Measurements from ENCODE around the gene CABLES1.
"Not testable (repeated sequence)": the region's sequence is repeated elsewhere in the genome, so short reads cannot be mapped to it uniquely, and the experiment has no call there.

CABLES1 gene

DNA sequence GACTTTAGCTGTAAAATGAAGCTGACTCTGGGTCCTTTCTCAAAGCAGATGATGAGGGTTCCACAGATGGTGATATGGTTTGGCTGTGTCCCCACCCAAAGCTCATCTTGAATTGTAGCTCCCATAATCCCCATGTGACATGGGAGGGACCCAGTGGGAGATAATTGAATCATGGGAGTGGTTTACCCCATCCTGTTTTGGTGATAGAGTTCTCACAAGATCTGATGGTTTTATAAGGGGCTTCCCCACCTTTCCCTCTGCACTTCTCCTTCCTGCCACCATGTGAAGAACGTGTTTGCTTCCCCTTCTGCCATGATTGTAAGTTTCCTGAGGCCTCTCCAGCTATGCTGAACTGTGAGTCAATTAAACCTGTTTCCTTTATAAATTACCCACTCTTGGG lies 133.8 kb downstream of the CABLES1 start:
- DNase-seq (ENCODE audit: low read depth): not testable (repeated sequence)

DNA sequence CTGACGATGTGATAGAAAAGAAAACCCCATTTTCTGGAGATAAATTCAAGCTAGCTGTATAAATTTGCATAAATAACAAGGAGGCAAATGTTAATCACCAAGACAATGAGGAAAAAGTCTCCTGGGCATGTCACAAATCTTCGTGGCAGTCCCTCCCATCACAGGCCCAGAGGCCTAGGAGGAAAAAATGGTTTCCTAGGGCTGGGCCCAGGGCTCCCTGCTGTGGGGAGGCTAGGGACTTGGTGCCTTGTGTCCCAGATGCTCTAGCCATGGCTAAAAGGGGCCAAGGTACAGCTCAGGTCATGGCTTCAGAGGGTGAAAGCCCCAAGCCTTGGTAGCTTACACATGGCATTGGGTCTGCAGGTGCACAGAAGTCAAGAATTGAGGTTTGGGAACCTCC lies 134.6 kb downstream of the CABLES1 start:
- no peak for DNase-seq (ENCODE audit: low read depth)

DNA sequence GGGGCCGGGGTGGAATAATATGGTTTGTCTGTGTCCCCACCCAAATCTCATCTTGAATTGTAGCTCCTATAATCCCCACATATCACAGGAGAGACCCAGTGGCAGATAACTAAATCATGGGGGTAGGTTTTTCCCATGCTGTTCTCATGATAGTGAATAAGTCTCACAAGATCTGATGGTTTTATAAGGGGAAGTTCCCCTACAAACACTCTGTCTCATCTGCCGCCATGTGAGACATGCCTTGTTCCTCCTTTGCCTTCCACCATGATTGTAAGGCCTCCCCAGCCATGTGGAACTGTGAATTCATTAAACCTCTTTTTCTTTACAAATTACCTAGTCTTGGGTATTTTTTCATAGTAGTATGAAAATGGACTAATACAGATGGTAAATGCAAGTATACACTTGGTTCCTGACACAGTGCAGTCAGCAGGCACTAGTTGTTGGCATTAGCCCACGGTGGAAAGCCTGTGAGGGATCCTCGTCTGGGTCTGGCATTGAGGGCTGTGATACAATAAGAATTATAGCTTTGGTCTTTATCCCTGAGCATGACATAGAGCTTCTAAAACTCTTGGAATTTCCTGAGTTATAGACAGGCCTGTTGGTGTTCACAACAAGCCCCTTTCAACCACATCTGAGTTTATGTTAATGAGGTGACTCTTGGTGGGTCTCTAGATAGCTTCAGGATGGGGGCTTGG lies 135.8 kb downstream of the CABLES1 start:
- no peak for DNase-seq (ENCODE audit: low read depth)

DNA sequence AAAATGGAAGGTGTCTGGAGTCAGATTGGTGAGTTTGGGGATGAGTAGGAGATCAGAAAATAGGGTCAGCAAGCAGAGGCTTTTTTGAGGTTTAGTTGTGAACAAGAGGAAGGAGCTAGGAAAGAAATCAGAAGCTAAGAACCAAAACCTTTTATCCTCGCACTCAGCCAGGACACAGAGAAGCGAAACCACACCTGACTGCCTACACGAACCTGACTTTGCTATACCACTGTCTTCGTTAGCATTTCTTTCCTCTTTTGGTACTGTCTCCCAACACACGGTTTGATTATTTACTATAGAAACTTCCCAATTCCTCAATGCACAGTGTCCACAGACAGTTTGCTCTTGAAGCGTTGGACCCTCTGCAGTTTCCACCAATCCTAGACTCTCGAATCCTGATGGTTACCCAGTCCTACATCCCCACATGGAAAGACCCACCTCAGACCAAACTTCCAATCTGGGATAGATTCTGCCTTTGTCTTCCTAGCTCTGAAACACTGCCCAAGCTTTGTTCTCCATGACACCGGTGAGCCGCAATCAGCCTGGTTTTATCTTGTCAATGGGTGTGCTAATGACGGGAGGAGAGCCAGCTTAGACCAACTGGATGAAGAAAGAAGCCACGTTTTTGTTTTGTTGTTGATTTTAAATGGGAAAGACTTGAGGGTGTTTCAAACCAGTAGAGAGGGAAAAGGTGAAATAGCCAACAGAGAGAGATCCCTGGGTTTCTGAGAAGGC lies 137.4 kb downstream of the CABLES1 start:
- no peak for DNase-seq (ENCODE audit: low read depth)

DNA sequence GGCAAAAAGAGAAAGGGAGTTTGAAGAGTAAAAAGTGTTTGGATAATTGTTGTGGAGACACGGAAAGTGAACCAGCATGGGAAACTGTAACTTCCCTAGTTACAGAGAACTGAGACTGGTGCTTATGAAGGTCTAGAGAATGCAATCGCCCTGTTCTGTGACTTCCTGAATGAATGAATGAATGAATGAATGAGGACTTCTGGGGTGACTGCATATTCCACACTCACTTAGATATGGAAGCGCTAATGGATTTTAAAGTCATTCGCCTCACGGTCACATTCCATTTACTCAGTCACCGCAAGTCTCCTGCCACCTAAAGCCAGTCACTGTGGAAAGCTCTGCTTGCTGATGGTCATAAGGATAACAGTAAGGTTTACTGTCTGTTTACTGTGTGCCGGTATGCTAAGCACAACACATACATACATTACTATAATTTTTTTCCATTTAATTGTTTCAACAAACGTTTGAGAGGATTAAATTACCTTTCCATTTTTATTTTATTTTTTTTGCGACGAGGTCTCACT lies 138.2 kb downstream of the CABLES1 start:
- no peak for DNase-seq (ENCODE audit: low read depth)

DNA sequence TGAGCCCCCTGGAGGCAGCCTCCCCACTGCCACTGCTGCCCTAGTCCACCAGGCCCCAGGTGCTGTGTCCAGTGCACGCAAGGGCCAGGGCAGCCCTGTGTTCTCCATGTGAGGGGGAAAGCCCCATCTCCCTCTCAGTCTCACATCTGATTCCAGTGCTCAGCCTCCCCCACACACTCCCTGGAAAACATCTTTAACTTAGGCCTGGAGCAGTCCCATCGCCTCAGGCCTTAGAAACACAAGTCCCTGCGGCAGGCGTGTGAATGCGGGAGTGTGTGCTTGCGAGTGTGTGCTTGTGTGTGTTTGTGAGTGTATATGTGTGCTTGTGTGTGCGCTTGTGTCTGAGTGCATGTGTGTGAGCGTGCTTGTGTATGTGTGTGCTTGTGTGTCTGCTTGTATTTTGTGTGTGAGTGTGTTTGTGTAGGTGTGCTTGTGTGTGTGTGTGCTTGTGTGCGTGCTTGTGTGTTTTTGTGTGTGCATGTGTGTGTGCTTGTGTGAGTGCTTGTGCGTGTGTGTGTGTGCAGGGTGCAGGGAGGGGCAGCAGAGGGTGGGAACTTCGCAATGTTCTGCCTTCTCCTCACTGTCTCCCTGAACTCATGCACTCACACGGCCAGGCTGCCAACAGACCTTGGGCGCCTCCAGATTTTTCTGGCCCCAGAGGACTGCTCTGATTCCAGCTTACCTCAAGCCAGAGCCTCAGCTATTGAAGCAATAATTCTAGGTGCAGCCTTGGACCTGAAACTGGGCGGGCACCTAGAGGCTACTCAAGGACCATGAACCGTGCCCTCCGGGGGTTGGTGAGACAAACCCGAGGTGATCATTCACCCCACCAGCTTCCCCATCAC lies 139.6 kb downstream of the CABLES1 start:
- DNase-seq (ENCODE audit: low read depth): no peak

DNA sequence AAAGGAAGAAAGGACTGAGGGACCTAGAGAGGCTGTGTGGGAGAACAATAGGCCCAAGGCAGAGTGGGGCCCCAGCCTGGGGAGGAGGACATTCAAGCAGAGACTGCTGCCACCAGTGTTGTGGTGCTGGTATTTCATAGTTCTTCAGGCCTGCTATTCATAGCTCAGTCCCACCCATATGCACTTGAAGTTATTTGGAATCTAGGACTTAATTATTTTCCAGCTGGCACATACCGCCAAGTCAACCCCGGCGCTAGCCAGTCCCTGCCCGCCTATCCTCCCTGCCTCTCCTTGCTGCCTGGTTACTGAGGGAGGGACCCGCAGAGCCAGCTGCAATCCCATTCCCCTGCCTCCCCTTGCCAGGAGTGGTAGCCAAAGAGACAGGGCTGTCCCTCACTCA lies 141.2 kb downstream of the CABLES1 start:
- no peak for DNase-seq (ENCODE audit: low read depth)

DNA sequence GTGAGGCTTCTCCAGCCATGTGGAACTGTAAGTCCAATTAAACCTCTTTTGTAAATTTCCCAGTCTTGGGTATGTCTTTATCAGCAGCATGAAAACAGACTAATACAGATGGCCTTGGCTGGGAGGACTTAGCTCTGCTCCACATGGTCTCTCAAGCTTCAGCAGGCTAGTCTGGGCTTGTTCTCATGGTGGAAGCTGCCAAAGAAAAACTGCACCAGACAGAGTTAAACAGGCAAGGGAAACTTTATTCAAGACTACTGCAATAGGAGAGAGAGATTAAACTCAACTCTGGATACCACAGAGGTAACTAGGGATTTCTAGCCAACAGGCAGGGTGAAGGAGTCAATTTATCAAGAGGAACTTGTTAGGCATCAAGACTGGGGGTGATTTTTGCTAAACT lies 142.1 kb downstream of the CABLES1 start:
- DNase-seq (ENCODE audit: low read depth): no peak

DNA sequence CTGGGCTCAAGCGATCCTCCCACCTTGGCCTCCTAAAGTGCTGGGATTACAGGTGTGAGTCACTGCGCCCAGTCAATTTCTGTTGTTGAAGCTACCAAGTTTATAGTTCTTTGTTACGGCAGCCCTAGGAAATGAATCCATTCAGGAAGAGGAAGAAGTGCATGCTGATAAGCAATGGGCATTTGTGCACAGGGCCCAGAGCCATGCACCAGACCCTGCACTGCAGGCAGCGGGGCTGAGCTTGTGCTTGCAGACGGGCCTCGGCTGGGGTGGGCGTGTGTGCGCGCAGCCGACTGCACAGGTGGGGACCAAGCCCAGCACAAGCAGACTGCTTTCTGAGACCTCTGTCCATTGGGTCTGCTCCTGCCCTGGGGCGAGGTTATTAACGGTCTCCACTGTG lies 144.6 kb downstream of the CABLES1 start:
- no peak for DNase-seq (ENCODE audit: low read depth)

DNA sequence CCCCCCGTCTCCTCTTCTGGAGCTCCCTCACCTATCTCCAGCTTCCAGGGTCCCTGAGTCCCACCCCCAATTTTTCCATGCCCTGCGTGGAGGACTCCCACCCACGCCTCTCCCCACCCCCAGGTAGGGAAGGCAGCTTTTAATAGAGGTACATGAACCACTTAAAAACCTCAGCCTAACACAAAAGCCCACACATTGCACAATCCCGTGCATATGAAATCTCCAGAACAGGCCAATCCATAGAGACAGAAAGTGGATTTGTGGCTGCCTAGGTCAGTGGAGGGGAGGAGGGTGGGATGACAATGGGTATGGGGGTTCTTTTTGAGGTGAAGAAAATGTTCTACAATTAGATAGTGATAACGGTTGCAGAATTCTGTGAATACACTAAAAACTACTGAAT lies 145.6 kb downstream of the CABLES1 start:
- no peak for DNase-seq (ENCODE audit: low read depth)

DNA sequence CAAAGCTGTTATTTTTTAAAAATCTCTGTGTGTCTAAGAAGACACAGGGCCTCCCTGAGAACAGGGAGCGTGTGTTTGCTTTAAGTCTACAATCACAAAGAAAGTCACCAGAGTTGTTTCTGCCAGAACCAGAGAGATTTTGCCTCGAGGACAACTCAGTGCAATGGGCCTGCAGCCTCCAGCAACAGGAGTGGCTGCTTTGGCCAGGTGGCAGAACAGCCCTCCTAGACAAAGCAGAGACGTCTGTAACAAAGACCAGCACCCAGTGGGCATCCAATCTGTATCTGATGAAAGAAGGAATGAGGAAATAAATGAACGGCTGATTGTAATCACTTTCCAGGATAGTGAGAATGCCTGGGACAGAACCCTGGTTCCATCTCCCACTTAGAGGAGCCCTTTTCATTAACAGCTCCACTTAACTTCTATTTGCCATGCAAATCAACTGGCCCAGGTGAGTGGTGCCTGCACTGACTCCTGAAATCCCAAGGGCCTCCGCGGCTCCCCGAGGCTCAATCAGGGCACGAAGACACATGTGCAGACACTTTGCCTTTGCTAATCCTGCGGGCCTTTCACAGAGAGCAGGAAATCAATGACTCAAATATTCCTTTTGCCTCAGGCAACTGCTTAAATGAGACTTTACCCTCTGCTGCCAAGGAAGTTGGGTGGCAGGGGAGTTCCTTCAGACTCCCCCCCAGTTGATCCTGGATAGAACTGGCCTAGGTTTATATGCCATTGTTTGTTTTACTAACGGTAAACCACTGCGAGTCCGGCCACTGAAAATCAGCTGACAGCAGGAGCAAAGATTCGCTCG lies 146.5 kb downstream of the CABLES1 start:
- no peak for DNase-seq (ENCODE audit: low read depth)

DNA sequence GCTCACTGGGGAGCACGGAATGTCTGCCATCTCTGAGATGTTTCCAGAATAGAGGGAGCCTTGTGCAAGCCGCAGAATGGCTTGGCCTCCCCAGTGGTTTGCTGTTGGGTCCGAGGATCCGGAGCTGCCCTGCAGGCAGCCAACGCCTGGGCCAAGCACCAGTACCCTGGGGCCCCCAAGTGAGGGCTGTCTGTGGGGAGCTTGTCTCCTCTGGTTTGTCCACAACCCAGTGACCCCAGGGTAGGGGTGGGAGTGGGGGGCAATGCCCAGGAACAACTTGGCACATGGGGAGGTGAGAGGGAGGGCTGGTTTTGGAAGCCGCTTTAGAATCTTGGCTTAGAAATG lies 147.1 kb downstream of the CABLES1 start:
- no peak for DNase-seq (ENCODE audit: low read depth)

DNA sequence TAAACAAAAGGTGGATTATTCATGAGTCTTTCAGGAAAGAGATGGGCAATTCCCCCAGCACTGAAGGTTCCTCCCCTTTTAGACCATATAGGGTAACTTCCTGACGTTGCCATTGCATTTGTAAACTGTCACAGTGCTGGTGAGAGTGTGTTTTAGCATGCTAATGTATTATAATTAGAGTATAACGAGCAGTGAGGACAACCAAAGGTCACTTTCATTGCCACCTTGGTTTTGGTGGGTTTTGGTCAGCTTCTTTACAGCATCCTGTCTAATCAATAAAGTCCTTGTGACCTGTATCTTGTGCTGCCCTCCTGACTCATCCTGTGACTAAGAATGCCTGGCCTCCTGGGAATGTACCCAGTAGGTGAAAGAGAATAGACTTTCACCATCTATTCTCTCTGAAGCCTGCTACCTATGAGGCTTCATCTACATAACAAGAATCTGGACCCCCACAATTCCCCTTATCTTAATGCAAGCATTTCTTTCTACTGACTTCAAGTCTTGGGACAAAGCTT lies 148.7 kb downstream of the CABLES1 start:
- DNase-seq (ENCODE audit: low read depth): no peak

DNA sequence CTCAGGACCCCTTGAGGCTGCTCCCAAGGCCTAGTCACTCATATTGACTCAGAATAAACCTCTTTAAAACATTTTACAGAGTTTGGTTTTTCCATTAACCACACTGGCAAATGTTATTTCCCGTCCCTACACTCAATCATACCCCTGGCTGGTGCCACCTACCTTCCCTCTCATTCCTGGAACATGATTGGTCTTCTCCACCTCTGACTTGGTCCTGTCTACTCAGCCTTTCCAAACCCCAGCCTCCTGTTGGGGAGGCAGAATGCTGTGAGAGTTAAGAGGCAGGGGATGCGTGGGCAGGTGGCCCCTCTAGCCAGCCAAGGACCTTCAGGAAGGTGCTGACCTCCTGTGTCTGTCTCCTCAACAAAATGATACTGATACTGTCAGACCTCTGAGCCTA lies 149.3 kb downstream of the CABLES1 start:
- no peak for DNase-seq (ENCODE audit: low read depth)

DNA sequence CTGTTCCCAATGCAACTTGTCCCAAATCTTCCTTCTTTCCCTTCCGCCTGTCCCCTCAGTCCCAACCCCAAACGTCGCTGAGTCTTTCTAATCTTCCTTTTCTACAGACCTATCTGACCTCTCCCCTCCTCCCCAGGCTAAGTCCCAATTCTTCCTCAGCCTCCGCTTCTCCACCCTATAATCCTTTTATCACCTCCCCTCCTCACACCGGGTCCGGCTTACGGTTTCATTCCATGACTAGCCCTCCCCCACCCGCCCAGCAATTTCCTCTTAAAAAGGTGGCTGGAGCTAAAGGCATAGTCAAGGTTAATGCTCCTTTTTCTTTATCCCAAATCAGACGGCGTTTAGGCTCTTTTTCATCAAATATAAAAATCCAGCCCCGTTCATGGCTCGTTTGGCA lies 150.3 kb downstream of the CABLES1 start:
- DNase-seq (ENCODE audit: low read depth): not testable (repeated sequence)

DNA sequence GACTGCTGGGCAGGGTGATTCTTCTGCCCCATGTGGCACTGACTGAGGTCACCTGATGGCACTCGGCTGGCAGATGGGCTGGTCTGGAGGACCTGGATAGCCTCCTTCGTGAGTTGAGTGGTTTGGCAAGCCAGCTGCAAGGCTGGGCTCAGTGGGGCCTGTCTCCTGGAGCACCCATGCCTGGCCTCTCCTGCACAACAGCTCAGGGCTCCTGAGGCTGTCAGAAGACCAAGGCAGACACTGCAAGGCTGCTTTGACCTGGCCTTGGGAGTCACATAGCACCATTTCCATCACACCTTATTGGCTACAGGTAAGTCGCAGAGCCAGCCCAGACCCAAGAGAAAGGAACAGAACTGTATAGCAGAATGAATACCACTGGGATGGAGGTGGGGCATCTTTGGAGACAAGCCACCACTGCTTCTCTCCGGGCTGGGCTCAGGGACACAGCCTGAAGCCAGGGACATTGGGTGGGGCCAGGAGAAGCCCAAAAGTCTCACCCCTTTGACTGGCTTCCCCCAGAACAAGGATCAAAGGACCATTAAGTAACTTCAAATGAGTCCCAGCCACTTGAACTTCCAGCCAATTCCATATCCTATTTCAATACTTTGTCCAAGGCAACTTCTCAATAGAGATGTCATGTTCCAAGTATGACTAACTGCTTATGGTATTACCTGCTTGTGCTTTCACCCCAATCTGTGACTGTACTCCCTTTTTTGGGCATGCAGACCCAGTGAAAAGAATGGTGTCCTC lies 156.3 kb downstream of the CABLES1 start:
- no peak for DNase-seq (ENCODE audit: low read depth)

DNA sequence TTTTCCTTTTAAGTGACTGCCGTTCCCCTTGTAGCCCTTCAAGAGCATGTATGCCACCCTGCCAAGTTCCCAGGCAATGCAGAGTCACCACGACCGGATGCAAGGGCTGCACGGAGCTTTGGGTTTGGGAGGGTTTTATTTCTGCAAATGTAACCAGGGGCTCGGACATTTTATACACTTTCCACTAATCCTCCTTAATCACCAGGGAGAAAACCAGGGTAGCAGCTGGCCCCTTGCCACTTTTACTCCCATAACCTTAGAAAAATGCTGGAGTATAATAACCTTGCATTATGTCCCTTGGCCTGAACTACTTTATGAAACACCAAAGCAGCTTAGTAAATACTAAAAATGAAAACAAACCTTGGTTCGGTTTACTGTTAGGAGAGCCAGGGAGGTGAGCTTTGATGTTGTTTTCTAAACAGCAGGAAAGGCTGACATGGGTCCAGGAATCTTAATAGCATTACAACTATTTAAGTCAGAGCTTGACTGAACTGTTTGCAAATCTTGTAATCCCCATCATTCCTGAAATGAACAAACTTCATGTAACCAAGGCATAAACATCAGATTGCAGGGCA lies 165.0 kb downstream of the CABLES1 start:
- no peak for DNase-seq (ENCODE audit: low read depth)

DNA sequence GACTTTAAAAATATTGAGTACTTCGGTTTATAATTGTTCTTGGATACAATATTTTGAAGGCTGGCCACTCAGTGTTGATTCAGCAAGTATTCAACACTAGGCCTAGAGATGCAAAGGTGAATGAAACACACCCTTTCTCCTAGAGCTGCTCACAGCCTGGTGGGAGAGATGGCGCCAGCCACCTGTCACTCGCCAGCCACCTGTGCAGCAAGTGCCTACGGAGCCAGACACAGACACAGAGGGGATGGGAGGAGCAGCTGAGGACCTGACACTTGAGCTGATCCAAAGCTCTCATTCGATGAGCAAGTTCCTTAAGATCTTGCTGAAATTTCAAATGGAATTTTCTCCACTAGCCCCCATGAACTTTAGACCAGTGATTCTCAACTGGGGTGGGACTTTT lies 166.7 kb downstream of the CABLES1 start:
- no peak for DNase-seq (ENCODE audit: low read depth)

DNA sequence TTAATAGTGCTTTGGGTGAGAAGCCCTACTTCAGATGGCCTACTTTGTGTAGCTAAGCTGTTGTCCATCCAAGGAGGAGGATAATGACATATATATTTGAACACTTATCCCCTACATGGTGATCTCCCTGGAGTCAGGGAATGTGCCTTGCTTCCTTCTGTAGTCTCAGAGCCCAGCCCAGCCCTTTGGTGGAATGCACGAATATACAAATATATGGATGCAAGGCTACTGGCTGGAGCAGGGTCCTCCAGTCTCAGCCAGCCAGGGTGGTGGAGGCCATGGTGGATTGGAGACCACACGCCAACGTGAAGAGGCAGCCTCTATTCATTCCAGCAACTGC lies 167.2 kb downstream of the CABLES1 start:
- no peak for DNase-seq (ENCODE audit: low read depth)

DNA sequence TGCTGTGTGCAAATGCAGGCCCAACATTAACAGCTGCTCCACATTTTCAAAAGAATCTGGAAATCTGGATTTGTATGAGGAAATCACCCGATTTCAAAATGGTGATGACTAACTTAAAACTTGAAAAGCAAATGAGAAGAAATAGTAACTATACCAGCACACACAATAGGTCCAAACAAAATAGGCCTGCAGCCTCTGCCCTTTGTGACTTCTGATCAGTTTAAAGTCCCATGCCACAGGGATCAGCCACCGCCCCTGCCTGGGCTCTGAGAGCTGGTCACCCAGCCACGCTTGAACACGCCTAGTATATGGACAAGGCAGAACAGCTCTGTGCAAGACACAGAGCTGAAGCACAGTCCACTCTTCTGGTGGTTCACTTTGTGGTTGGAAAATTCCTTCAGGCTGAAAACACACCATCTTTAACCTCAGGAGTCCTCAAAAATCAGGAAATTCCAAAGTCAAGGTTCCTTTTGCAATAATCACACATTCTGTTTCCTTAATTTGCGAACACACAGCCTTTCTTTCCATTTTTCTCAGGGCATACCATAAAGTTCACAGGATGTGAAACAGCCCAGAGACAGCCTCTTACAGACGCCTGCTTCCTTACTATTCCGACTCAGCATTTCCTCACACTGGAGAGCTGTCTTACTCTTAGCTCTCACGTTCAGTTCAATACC lies 167.7 kb downstream of the CABLES1 start:
- DNase-seq (ENCODE audit: low read depth): no peak

Data from stimulated activated CD8-positive, alpha-beta memory T cell treated with anti-CD3 and anti-CD28 coated beads, Interleukin-12 subunit alpha, Interleukin-12 subunit beta, amount 100 ng/mL, for 1 hour (primary cell).